ENCODE results near the gene RHBDL3.

RHBDL3 gene

GRCh38 chr17:32266389-32267301, 1.0 kb downstream of the RHBDL3 start:
- TF ChIP-seq CTCF (conservative IDR thresholded peaks at IDR 0.05): no peak
- peak overlapping the region; percentile 45; the same call in 1 of the 2 replicates for H3K27ac ChIP-seq

- H3K27ac ChIP-seq: peak overlapping the region; percentile 45
- peak; percentile 35; the same call in 1 of the 2 replicates for TF ChIP-seq CTCF (conservative IDR thresholded peaks at IDR 0.05)
These were observed 2.1 kb downstream of the RHBDL3 start for GRCh38 chr17:32267690-32268205.

- no peak overlapping the region for H3K27ac ChIP-seq
- TF ChIP-seq CTCF (conservative IDR thresholded peaks at IDR 0.05): no peak
These were observed 3.2 kb downstream of the RHBDL3 start for GRCh38 chr17:32268734-32269288.

GRCh38 chr17:32269377-32269776, 3.7 kb downstream of the RHBDL3 start:
- no peak for TF ChIP-seq CTCF (conservative IDR thresholded peaks at IDR 0.05)
- H3K27ac ChIP-seq: no peak overlapping the region

GRCh38 chr17:32271844-32272243, 6.2 kb downstream of the RHBDL3 start:
- no peak for TF ChIP-seq CTCF (conservative IDR thresholded peaks at IDR 0.05)
- H3K27ac ChIP-seq: no peak overlapping the region

- TF ChIP-seq CTCF (conservative IDR thresholded peaks at IDR 0.05): no peak
- no peak overlapping the region for H3K27ac ChIP-seq
These were observed 8.5 kb downstream of the RHBDL3 start for GRCh38 chr17:32274101-32274500.

- no peak overlapping the region for H3K27ac ChIP-seq
- no peak for TF ChIP-seq CTCF (conservative IDR thresholded peaks at IDR 0.05)
These were observed 9.0 kb downstream of the RHBDL3 start for GRCh38 chr17:32274643-32275042.
